ENCODE results near the gene TLR2. TPM values are rescaled to one million over a fixed set of nuclear protein-coding genes. Genes with fewer than 3 reads are reported as not detected.

The TLR2 gene
- polyA plus RNA-seq, 1 donor (not counting 4 experiments of a cell fraction or from before 2014, with no cell fraction given) = 1.8 TPM

GRCh38 chr4:153705743-153706468 lies 21.8 kb downstream of the TLR2 start:
- Histone ChIP-seq H3K9me3 (ENCODE audit: control insufficient read depth, low read depth, low read length) (no peaks in the 10 kb centered on the region), H3K4me1 (ENCODE audit: control insufficient read depth, extremely low read depth, insufficient read depth, low read length) (no peaks in the 10 kb centered on the region), H3K27me3 (ENCODE audit: control insufficient read depth, extremely low read depth, insufficient read depth, low read length) (no peaks in the 10 kb centered on the region), H4K20me1 (ENCODE audit: control insufficient read depth, extremely low read depth, insufficient read depth, low read length) (no peaks in the 10 kb centered on the region), H3K9me1 (ENCODE audit: control insufficient read depth, extremely low read depth, insufficient read depth, low read length) (no peaks in the 10 kb centered on the region), H3K9ac (ENCODE audit: control insufficient read depth, extremely low read depth, insufficient read depth, low read length) (no peak overlapping the region), H3K79me2 (ENCODE audit: control insufficient read depth, insufficient read depth, low read length) (no peaks in the 10 kb centered on the region), H3K4me2 (ENCODE audit: control insufficient read depth, extremely low read depth, insufficient read depth, low read depth, low read length) (no peak overlapping the region), H3K4me3 (ENCODE audit: control insufficient read depth in 2 of 3, extremely low read depth in 1 of 3, insufficient read depth in 2 of 3, low read depth in 1 of 3, low read length in 3 of 3) (no peak overlapping the region), H2AFZ (ENCODE audit: control insufficient read depth, low read length) (no peak overlapping the region), H3K36me3 (ENCODE audit: control insufficient read depth in 2 of 2, extremely low read depth in 1 of 2, insufficient read depth in 2 of 2, low read length in 2 of 2) (no peaks in the 10 kb centered on the region), H3K27ac (ENCODE audit: control insufficient read depth, insufficient read depth, low read length) (no peak overlapping the region)
- FAIRE-seq = no peak
- no peak for TF ChIP-seq CTCF (optimal IDR thresholded peaks at IDR 0.05 in 1 of 3, IDR thresholded peaks at IDR 0.05 in 1 of 3, conservative IDR thresholded peaks at IDR 0.05 in 1 of 3; ENCODE audit: extremely low read depth in 1 of 3, insufficient read depth in 2 of 3, low read length in 3 of 3)
- TF ChIP-seq EZH2 (IDR thresholded peaks at IDR 0.05; ENCODE audit: low read length) = no peak
- dilution Hi-C loops (cut with MboI; ENCODE audit: extremely low pct_ligation_motif_present, low sequenced_read_pairs) = no loop called here
- DNase-seq (ENCODE audit: low read depth, low spot score) = no peak

GRCh38 chr4:153706519-153706918 lies 22.4 kb downstream of the TLR2 start:
- no peak for FAIRE-seq
- no peaks in the 10 kb centered on the region for H4K20me1 ChIP-seq (ENCODE audit: control insufficient read depth, extremely low read depth, insufficient read depth, low read length)
- H3K9ac ChIP-seq (ENCODE audit: control insufficient read depth, extremely low read depth, insufficient read depth, low read length) = no peak overlapping the region
- H3K79me2 ChIP-seq (ENCODE audit: control insufficient read depth, insufficient read depth, low read length) = no peaks in the 10 kb centered on the region
- H3K27me3 ChIP-seq (ENCODE audit: control insufficient read depth, extremely low read depth, insufficient read depth, low read length) = no peaks in the 10 kb centered on the region
- H3K4me1 ChIP-seq (ENCODE audit: control insufficient read depth, extremely low read depth, insufficient read depth, low read length) = no peaks in the 10 kb centered on the region
- no peaks in the 10 kb centered on the region for H3K9me1 ChIP-seq (ENCODE audit: control insufficient read depth, extremely low read depth, insufficient read depth, low read length)
- H3K36me3 ChIP-seq (ENCODE audit: control insufficient read depth in 2 of 2, extremely low read depth in 1 of 2, insufficient read depth in 2 of 2, low read length in 2 of 2) = no peaks in the 10 kb centered on the region
- H2AFZ ChIP-seq (ENCODE audit: control insufficient read depth, low read length) = no peak overlapping the region
- H3K4me3 ChIP-seq (ENCODE audit: control insufficient read depth in 2 of 3, extremely low read depth in 1 of 3, insufficient read depth in 2 of 3, low read depth in 1 of 3, low read length in 3 of 3) = no peak overlapping the region
- dilution Hi-C loops (cut with MboI; ENCODE audit: extremely low pct_ligation_motif_present, low sequenced_read_pairs) = no loop called here
- H3K27ac ChIP-seq (ENCODE audit: control insufficient read depth, insufficient read depth, low read length) = no peak overlapping the region
- no peaks in the 10 kb centered on the region for H3K9me3 ChIP-seq (ENCODE audit: control insufficient read depth, low read depth, low read length)
- DNase-seq (ENCODE audit: low read depth, low spot score) = no peak
- TF ChIP-seq CTCF (optimal IDR thresholded peaks at IDR 0.05 in 1 of 3, IDR thresholded peaks at IDR 0.05 in 1 of 3, conservative IDR thresholded peaks at IDR 0.05 in 1 of 3; ENCODE audit: extremely low read depth in 1 of 3, insufficient read depth in 2 of 3, low read length in 3 of 3) (no peak), EZH2 (IDR thresholded peaks at IDR 0.05; ENCODE audit: low read length) (no peak)
- no peak overlapping the region for H3K4me2 ChIP-seq (ENCODE audit: control insufficient read depth, extremely low read depth, insufficient read depth, low read depth, low read length)
